C1 segment of cervical spinal cord (tissue), 14 donors: Measurements from ENCODE around the gene USP34.
"Not testable (repeated sequence)": the region's sequence is repeated elsewhere in the genome, so short reads cannot be mapped to it uniquely, and the experiment has no call there.

Experiments used
- DNase-seq, 14 donors: peaks; one replicate each; lab custom pipeline; 2025; lab: John Stamatoyannopoulos, UW

Gene USP34

GRCh38 chr2:61463769-61464475, 7.0 kb downstream of the USP34 start:
- DNase-seq = no peak

- DNase-seq = no peak
Observed at GRCh38 chr2:61461404-61461803, 9.5 kb downstream of the USP34 start.

GRCh38 chr2:61460163-61460562, 10.7 kb downstream of the USP34 start:
- no peak for DNase-seq

GRCh38 chr2:61456746-61457420, 14.0 kb downstream of the USP34 start:
- no peak for DNase-seq

- no peak for DNase-seq
Observed at GRCh38 chr2:61456070-61456745, 14.7 kb downstream of the USP34 start.

- DNase-seq = not testable (repeated sequence)
Observed at GRCh38 chr2:61454972-61455371, 15.9 kb downstream of the USP34 start.

- DNase-seq = no peak
Observed at GRCh38 chr2:61454383-61454782, 16.5 kb downstream of the USP34 start.

- no peak for DNase-seq
Observed at GRCh38 chr2:61452392-61452791, 18.5 kb downstream of the USP34 start.

- no peak for DNase-seq
Observed at GRCh38 chr2:61451178-61451577, 19.7 kb downstream of the USP34 start.

- DNase-seq = no peak
Observed at GRCh38 chr2:61450144-61450543, 20.7 kb downstream of the USP34 start.

- DNase-seq = no peak
Observed at GRCh38 chr2:61448229-61448628, 22.7 kb downstream of the USP34 start.

GRCh38 chr2:61446971-61447370, 23.9 kb downstream of the USP34 start:
- DNase-seq = not testable (repeated sequence)

GRCh38 chr2:61443342-61444041, 27.4 kb downstream of the USP34 start:
- no peak for DNase-seq

GRCh38 chr2:61439241-61440002, 31.5 kb downstream of the USP34 start:
- DNase-seq = no peak

GRCh38 chr2:61438670-61439069, 32.2 kb downstream of the USP34 start:
- DNase-seq = no peak

GRCh38 chr2:61437170-61437569, 33.7 kb downstream of the USP34 start:
- DNase-seq = no peak

GRCh38 chr2:61436092-61436491, 34.8 kb downstream of the USP34 start:
- DNase-seq = no peak

GRCh38 chr2:61435291-61435690, 35.6 kb downstream of the USP34 start:
- no peak for DNase-seq

GRCh38 chr2:61434314-61434713, 36.6 kb downstream of the USP34 start:
- DNase-seq = no peak

- no peak for DNase-seq
Observed at GRCh38 chr2:61433606-61434005, 37.3 kb downstream of the USP34 start.

GRCh38 chr2:61432990-61433389, 37.9 kb downstream of the USP34 start:
- DNase-seq = no peak
